Cardiac septum (tissue), 1 donor: ENCODE results near the gene APAF1. TPM values are rescaled to one million over a fixed set of nuclear protein-coding genes. Genes with fewer than 3 reads are reported as not detected.

Experiments
- total RNA-seq: library from RNA; stranded (reverse); fragmentation: NEBNext Ultra II Directional; extraction: Animal tissue kit (Norgen Biotek cat#: 25700); gene quantifications from one replicate; pipeline ENCODE4 v1.2.1, GENCODE V29; 2021
- donor health status: DM: no; HTN: no; CAD: no.

APAF1 gene
- total RNA-seq, 1 donor from 2014 or later, result 5.1 TPM

Other genes starting within 250 kb of the APAF1 start
- gene TMPO, start 129.7 kb upstream of the APAF1 start, total RNA-seq, result 11.8 TPM
- gene SLC25A3, start 51.6 kb upstream of the APAF1 start, total RNA-seq, result 1,075 TPM
- gene IKBIP, start 502 bp upstream of the APAF1 start, total RNA-seq, result 7.1 TPM